ENCODE measurements around the gene CCDC88B.

CCDC88B gene

DNA sequence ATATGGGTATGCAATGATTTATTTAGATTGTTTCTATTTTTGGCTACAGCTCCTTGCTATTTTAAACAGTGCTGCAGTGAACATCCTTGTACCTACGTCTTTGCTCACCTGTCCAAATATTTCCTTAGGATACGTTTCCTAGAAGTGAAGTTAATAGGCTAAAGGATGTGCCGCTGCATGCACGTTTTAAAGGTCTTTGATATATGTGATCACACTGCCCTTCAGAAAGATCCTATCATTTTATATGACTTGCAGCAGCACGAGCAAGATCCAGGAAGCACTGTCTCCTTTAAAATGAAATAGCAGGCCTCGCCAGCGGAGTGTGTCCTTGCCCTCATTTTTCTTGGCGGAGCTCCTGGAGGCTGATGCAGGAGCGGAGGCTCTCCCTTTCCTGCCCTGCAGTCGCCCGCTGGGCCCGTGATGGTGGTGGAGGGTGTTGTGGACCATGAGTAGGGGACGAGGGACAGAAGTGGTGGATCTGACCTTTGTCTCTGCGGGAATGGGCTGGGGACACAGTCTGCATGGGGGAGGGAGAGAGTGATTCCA, 38.4 kb downstream of the CCDC88B start:
- no peak overlapping the region for H3K4me3 ChIP-seq (ENCODE audit: control insufficient read depth, low read depth, low read length)
- TF ChIP-seq CTCF (conservative IDR thresholded peaks at IDR 0.05; ENCODE audit: control insufficient read depth, insufficient read depth, low read depth, low read length), result no peak
- DNase-seq (ENCODE audit: low read depth), result peak; percentile 17

- TF ChIP-seq CTCF (conservative IDR thresholded peaks at IDR 0.05; ENCODE audit: control insufficient read depth, insufficient read depth, low read depth, low read length), result no peak
- no peak overlapping the region for H3K4me3 ChIP-seq (ENCODE audit: control insufficient read depth, low read depth, low read length)
- DNase-seq (ENCODE audit: low read depth), result no peak
Measured at GRCh38 chr11:64379160-64379559, 39.2 kb downstream of the CCDC88B start.

GRCh38 chr11:64379817-64380709, 40.1 kb downstream of the CCDC88B start:
- no peak for DNase-seq (ENCODE audit: low read depth)
- no peak for TF ChIP-seq CTCF (conservative IDR thresholded peaks at IDR 0.05; ENCODE audit: control insufficient read depth, insufficient read depth, low read depth, low read length)
- no peak overlapping the region for H3K4me3 ChIP-seq (ENCODE audit: control insufficient read depth, low read depth, low read length)

DNA sequence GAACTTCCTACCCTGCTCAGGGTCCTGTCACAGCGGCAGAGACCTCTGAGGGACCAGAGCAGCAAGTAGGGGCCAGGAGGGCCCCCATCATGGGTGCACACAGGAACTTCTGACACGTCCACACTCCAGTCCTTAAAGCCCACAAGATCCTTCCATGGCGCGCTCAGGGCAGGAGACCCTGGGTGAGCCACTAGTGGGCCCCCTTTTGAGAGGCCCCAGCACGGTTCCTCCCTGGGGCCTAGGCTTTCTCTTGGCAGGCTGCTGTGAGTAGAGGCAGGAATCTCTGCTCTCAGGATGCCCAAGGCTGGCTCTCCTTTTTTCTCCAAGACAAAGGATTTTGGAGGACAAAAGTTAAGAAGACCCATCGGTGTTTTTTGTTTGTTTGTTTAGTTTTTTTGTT, 41.3 kb downstream of the CCDC88B start:
- no peak for DNase-seq (ENCODE audit: low read depth)
- TF ChIP-seq CTCF (conservative IDR thresholded peaks at IDR 0.05; ENCODE audit: control insufficient read depth, insufficient read depth, low read depth, low read length), result no peak
- H3K4me3 ChIP-seq (ENCODE audit: control insufficient read depth, low read depth, low read length), result no peak overlapping the region

DNA sequence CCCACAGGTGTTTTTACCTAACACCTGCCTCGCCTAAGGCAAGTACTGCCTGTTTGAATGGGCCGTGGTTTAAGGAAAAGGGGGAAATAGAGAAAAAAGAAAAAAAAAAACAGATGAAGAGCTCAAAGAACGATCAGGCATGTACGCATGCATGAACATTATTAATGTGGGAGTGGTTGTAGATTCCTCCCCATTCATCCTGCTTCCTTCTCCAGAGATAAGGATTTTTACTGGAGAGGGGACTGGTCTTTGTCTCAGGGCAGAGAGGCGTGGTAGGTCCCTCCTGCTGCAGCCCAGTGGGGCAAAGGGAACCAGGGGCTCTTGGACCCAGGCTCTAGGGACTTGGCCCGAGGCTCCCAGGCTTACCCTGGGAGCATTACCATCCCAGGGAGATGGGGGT, 42.0 kb downstream of the CCDC88B start:
- no peak for TF ChIP-seq CTCF (conservative IDR thresholded peaks at IDR 0.05; ENCODE audit: control insufficient read depth, insufficient read depth, low read depth, low read length)
- no peak overlapping the region for H3K4me3 ChIP-seq (ENCODE audit: control insufficient read depth, low read depth, low read length)
- no peak for DNase-seq (ENCODE audit: low read depth)

DNA sequence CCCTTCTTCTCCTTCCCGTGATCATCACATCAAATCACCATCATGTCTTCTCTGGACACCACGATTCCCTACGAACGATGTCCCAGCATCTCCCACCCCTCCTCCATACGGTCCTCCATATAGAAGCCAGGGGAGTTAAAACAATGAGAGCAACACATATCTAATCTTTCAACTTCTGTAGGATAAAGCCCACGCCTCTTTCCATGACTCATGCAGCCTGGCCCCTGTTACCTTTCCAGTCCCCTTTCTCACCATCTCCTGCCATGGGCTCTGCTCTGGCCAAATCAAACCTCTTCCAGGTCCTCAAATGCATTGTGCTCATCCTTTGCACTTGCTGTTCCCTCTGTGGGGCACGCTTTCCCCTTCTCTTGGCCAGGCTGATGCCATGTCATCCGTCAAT, 42.6 kb downstream of the CCDC88B start:
- H3K4me3 ChIP-seq (ENCODE audit: control insufficient read depth, low read depth, low read length), result no peak overlapping the region
- no peak for DNase-seq (ENCODE audit: low read depth)
- TF ChIP-seq CTCF (conservative IDR thresholded peaks at IDR 0.05; ENCODE audit: control insufficient read depth, insufficient read depth, low read depth, low read length), result no peak
